GM19238 (cell line): ENCODE results near the gene NRG3.

Experiments used
- DNase-seq: peaks from one replicate; pipeline ENCODE4 v3.0.0; 2011; ENCODE audit warnings: low spot score; ENCODE audit not compliant: insufficient read length

The NRG3 gene

DNA sequence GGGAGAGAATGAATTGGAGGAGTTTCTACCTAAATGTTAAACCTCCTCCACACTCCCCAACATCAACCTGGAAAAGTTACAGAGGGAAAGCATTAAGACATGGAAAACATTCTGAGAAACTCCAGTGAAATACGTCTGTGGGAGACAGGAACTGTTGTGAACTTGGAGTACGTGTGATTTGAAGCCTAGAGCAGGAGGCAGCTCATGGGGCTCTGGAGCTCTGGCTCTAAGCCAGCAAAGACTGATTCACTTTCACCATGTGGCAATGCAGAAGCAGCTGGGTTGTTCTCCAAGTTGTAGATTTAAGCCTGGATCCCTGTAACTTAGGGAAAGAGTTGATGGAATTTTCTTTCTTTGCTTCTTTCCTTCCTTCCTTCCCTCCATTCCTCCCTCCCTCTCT lies 503.2 kb downstream of the NRG3 start:
- no peak for DNase-seq

GRCh38 chr10:82383350-82383749 lies 508.4 kb downstream of the NRG3 start:
- DNase-seq = no peak

DNA sequence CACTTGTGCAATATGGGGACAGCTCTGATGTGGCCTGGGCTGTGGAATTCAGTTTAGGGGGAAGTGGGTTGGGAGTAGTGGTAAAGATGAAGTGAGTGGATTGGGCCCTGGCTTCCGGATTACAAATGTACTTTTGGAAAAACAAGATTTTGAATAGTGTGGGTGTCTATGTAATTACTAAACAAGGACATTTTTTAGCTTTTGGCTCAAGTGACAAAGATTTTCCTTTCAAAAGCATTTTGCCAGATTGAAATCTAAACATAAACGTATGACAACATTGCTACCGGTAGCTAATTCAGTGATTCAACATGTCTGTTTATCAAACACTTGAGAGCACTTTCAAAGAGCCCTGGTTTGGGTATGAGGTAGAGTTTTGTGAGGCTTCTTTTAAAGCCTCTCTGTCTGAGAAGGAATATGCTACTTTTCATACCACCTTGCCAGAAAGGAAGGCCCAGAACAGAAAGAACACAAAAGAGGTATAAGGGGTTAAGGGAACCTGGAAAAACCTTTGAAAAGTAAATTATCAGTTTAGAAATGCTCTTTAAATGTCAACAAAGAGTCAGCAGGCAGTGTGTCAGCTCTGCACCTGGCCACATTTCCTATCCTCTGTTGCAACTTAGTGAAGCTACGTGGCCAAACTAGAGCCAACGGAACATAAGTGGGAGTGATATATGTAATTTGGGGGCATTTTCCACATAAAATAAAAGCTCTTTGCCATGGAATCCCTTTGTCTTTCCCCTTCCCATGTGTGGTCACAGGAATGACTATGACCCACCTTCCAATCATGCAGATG lies 516.1 kb downstream of the NRG3 start:
- no peak for DNase-seq

DNA sequence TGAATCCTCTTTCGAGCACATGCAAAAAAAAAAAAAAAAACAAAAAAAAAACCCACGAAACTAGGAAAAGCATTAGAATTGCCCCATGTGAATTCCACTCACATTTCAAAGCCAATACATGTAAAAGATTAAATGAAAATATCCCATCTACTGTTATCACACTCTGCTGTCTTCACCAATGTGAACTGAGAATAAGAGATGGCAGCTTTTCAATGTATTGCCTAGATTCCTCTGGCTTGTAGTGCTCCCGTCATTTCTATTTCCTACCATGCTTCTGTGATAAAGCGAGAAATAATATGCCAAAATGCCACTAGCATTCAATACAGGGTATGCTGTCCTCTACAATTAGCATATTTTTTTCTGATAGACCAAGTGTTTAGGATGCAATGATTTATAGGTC lies 517.0 kb downstream of the NRG3 start:
- no peak for DNase-seq

DNA sequence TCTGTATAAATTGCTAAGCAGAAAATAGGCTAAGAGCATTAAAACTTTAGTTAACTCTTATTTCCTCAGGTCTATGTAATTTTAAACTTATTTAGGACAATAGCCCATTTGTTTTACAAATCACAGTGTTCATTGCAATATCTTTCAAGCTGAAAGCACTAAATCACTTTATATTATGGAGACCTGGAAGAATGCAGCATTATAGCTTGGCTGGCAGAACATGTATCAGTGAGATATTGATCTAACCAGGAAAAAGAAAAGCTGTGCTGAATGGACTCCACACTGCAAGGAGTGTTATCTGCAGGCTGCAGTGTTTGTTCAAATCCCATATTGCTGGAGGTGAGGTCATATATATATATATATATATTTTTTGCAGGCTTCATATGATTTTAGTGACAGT lies 517.5 kb downstream of the NRG3 start:
- DNase-seq = no peak

GRCh38 chr10:82394122-82394521 lies 519.1 kb downstream of the NRG3 start:
- no peak for DNase-seq

DNA sequence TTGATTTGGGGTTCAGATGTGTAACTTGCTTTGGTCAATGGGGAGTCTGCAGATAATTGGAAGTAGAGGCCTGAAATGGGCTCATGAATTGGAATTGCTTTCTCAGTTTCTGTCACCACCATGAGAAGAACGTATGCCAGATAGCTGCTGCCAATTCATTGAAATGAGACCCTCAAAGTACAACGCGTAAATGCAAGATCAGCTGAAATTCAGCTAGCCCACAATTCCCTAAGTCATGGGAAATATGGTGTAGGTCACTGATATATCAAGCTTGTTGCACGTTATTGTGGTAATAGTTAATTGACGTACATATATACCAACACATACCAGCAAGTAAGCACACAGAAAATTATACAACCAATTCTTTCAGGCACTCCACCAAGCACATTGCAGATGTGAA lies 520.0 kb downstream of the NRG3 start:
- DNase-seq = no peak

GRCh38 chr10:82396886-82397285 lies 521.9 kb downstream of the NRG3 start:
- no peak for DNase-seq

DNA sequence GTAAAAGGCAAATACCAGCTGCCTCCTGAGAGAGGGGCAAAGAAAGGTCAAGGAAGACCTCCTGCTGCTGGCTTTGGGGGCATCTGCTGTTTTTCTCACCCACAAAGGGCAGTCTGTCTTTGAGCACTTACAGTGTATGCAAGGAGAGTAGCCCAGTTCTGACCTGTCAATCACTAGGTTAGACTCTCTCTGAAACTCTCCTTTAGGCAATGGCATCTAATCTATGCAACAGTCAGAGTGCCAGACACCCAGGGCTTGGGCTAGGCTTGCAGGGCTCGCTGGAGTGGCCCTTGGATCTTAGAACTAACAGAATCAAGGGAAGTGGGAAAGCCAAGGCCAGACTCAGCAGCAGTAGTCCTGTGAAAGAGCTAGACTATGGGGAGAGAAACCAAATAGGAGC lies 522.9 kb downstream of the NRG3 start:
- no peak for DNase-seq

- DNase-seq = no peak
These were observed 524.9 kb downstream of the NRG3 start for GRCh38 chr10:82399850-82400249.

GRCh38 chr10:82400841-82401240 lies 525.8 kb downstream of the NRG3 start:
- no peak for DNase-seq

GRCh38 chr10:82402906-82403401 lies 528.0 kb downstream of the NRG3 start:
- DNase-seq = no peak

DNA sequence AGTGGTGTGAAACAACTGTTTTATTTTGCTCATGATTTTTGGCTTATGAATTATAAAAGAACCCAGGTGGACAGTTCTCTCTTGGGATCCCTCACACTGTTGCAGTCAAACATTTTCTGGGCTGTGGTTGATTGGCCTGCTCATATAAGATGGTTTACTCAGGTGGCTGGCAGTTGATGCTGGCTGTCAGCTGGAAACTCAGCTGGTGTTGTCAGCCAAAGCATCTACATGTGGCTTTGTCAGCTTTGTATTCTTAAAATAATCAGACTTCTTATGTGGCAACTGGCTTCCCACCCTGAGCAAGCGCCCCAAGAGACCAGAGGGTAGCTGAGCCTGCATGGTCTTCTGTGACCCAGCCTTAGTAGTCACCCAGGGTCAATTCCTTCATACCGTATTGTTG lies 534.7 kb downstream of the NRG3 start:
- no peak for DNase-seq

DNA sequence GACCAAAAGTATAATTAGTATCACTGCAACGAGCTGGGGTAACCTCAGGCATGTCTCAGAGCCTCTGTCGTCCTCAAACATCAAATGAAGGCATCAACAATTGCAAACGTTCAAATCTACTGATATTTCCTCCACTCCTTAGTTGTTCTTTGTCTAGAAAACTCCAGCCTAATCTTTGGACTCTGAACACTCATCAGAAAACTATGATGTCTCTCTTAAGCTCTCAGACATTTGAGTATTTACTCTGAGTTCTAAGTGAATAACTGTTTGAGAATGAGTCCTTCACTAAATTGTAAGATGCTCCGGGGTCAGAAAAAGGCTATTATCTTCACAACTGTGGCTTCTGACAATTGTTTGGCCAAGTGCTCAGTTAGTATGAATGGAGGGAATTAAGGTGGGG lies 536.4 kb downstream of the NRG3 start:
- no peak for DNase-seq

DNA sequence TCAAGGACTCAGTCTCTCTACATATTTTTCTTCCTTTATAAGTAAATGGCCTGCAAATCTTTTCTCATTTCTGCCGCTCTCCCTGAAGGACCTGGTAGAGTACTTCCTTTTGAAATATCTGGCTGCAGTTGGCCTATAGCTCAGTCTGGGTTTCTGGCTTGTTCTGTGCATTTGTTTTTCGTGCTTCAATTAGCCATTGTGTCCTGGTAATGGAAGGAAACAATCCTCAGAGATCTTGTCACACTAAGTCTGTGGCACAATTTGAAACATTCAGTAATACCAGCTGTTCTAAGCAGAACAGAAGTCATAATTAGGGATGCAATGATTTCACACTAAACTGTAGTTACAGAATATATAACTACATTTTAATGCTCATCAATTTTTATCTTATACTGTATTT lies 545.0 kb downstream of the NRG3 start:
- DNase-seq = no peak

DNA sequence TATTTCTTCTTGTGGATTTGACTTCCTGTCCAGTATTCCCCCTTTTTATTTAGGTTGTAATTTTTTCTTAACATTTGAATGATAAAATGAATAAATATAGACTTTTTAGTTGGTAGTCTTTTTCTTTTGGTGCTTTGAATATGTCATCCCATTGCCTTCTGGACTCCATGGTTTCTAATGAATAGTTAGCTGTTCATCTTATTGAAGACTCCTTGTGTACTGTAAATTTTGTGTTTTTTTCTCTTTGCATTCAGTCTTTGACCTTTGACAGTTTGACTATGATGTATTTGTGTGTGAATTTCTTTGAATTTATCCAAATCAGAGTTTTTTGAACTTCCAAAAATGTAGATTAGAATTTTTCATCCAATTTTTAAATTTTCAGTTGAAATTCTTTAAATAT lies 554.3 kb downstream of the NRG3 start:
- DNase-seq = no peak

DNA sequence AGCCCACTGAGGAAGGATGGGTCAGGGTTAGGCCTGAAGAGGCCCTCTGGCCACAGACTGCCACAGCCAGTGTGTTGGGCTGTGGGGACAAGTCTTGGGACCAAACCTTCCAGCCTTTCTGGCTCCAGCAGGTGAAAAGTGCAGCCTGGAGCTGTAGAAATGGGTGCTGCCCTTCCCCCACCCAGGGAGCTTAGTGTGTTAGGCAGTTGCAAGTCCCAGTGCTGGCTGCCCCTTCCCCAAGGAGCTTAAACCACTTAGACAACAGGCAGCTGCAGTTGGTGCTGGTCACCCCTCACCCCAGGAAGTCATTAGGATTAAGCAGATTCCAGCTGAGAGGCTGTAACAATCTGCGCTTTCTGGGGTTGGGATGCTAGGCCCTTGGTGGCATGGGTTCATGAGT lies 563.3 kb downstream of the NRG3 start:
- DNase-seq = no peak

- no peak for DNase-seq
These were observed 565.8 kb downstream of the NRG3 start for GRCh38 chr10:82440775-82441174.

GRCh38 chr10:82452046-82452445 lies 577.1 kb downstream of the NRG3 start:
- DNase-seq = no peak

GRCh38 chr10:82452676-82453075 lies 577.7 kb downstream of the NRG3 start:
- no peak for DNase-seq

DNA sequence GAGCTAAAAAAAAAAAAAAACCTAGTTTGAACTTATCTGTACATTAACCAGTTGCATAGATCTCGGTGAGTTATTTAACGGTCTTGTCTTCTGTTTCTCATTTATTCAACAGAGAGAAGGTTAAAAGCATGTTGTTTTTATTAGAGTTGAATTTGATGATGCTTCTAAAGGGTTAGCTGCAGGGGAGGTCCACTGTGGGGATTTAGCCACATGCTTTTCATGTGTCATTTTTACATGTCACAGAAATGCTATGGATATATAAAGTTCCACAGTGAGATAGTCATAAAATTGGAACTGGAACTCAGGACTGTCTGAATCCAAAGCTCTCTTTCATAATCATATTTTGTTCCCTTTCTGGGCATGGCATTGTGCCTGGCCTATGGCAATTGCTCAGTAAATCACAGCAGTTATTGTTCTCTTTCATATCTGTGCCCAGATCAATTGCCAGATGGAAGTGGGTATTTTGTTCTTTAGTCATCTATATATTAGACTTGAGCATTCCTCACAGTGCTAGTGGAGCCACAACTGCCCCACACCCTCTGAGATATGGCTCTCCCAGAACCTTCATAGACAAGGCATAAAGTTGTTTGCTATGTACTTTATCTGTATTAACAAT lies 578.8 kb downstream of the NRG3 start:
- no peak for DNase-seq

DNA sequence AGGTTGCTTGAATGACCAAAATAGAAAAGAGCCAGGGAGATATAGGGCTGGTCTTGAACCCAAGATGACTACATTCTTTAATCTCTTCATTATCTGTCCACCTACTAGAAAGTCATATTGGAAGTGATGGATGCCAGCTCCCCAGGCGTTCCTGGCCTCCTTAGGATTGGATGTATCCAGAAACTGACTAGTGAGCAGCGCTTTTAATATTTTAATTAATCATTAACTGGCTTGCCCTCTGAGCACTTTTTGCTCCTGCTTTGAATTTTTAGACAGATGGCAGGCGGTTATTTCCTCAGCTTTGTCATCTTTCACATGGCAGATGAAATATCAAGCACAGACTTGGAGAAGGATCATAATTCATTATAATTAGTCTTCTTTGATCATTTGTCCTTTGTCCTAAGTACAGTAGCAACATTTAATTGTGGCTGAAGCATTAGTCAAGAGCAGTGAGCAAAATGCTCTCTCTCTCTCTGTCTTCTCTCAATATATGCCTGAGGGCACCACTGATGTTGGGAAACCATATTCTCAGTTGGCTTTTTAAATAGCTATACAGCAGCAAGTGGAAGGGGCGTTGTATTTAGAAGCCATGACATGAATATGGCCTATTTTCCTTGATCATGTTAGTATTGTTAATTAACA lies 588.0 kb downstream of the NRG3 start:
- no peak for DNase-seq

DNA sequence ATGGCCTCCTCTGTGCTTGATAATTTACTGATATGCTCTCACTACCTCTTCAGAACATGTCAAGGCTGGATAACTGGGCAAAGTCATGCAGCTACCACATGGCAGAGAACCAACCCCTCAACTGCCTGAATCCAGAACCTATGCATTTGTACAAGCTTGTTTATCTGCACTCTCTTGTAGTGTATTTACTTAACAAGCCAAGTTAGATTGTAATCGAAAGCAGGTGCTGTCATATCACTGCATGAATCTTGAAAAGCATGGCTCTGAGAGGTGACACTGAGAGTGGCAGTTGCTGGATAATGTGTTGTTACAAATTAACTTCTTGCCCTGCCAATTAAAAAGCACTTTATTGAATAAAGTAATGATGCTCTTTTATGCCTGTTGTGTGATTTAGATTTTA lies 588.6 kb downstream of the NRG3 start:
- no peak for DNase-seq
